ENCODE measurements around the gene C1orf50.

GRCh38 chr1:42730002-42730401 lies 37.0 kb upstream of the C1orf50 start:
- TF ChIP-seq RFX5 (IDR thresholded peaks at IDR 0.05; ENCODE audit: low read depth, low read length): no peak
- TF ChIP-seq, protein P1, sequence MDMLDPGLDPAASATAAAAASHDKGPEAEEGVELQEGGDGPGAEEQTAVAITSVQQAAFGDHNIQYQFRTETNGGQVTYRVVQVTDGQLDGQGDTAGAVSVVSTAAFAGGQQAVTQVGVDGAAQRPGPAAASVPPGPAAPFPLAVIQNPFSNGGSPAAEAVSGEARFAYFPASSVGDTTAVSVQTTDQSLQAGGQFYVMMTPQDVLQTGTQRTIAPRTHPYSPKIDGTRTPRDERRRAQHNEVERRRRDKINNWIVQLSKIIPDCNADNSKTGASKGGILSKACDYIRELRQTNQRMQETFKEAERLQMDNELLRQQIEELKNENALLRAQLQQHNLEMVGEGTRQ (IDR thresholded peaks at IDR 0.05; ENCODE audit: low read depth, low read length): no peak
- TF ChIP-seq, protein P2, sequence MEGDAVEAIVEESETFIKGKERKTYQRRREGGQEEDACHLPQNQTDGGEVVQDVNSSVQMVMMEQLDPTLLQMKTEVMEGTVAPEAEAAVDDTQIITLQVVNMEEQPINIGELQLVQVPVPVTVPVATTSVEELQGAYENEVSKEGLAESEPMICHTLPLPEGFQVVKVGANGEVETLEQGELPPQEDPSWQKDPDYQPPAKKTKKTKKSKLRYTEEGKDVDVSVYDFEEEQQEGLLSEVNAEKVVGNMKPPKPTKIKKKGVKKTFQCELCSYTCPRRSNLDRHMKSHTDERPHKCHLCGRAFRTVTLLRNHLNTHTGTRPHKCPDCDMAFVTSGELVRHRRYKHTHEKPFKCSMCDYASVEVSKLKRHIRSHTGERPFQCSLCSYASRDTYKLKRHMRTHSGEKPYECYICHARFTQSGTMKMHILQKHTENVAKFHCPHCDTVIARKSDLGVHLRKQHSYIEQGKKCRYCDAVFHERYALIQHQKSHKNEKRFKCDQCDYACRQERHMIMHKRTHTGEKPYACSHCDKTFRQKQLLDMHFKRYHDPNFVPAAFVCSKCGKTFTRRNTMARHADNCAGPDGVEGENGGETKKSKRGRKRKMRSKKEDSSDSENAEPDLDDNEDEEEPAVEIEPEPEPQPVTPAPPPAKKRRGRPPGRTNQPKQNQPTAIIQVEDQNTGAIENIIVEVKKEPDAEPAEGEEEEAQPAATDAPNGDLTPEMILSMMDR (conservative IDR thresholded peaks at IDR 0.05; ENCODE audit: low read depth, low read length): no peak
- TF ChIP-seq BHLHE40 (IDR thresholded peaks at IDR 0.05; ENCODE audit: low read depth, low read length): no peak
- no peak for TF ChIP-seq POLR2A (IDR thresholded peaks at IDR 0.05; ENCODE audit: low read depth, low read length)
- no peak for TF ChIP-seq MXI1 (IDR thresholded peaks at IDR 0.05; ENCODE audit: borderline replicate concordance, low read depth, low read length)
- no peak for TF ChIP-seq MAZ (IDR thresholded peaks at IDR 0.05; ENCODE audit: borderline replicate concordance, low read depth, low read length)
- no peak for TF ChIP-seq CEBPB (IDR thresholded peaks at IDR 0.05; ENCODE audit: low read depth, low read length)
